ENCODE results near the gene TSPAN13. TPM values are rescaled to one million over a fixed set of nuclear protein-coding genes. Genes with fewer than 3 reads are reported as not detected.

Gene TSPAN13
- total RNA-seq, 1 experiment from 2014 or later, result 32.7 TPM

DNA sequence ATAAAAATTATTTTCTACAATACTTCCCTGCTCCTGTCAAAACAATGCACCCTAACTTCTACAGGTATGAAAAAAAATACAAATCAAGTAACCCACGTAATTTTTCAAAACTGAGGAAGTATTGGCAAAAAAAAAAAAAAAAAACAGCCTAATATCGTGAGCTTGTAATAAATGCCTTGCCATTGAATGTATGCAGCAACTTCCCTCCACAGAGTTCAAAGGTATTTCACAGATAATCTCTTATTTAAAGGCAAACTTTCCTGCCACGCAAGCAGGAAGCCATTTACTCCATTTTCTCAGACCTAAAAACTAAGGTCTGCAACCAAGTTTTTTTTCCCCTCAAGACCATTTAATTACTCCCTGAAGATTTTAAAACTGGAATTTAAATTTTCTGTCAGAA lies 51.9 kb downstream of the TSPAN13 start:
- H3K36me3 Mint-ChIP-seq, result no peaks in the 10 kb centered on the region
- CTCF ChIA-PET, result no interaction called here
- no peak for DNase-seq (ENCODE audit: low spot score)
- no peaks in the 10 kb centered on the region for H3K9me3 Mint-ChIP-seq
- POLR2A ChIA-PET, result no interaction called here
- H3K4me3 Mint-ChIP-seq, result no peak overlapping the region
- ATAC-seq, result no peak
- TF ChIP-seq, protein P1, sequence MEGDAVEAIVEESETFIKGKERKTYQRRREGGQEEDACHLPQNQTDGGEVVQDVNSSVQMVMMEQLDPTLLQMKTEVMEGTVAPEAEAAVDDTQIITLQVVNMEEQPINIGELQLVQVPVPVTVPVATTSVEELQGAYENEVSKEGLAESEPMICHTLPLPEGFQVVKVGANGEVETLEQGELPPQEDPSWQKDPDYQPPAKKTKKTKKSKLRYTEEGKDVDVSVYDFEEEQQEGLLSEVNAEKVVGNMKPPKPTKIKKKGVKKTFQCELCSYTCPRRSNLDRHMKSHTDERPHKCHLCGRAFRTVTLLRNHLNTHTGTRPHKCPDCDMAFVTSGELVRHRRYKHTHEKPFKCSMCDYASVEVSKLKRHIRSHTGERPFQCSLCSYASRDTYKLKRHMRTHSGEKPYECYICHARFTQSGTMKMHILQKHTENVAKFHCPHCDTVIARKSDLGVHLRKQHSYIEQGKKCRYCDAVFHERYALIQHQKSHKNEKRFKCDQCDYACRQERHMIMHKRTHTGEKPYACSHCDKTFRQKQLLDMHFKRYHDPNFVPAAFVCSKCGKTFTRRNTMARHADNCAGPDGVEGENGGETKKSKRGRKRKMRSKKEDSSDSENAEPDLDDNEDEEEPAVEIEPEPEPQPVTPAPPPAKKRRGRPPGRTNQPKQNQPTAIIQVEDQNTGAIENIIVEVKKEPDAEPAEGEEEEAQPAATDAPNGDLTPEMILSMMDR (IDR thresholded peaks at IDR 0.05), result no peak
- no peak for TF ChIP-seq ETV6 (CRISPR knock-in tag; IDR thresholded peaks at IDR 0.05)
- H3K27ac Mint-ChIP-seq, result no peak overlapping the region
- H3K27me3 Mint-ChIP-seq (ENCODE audit: low read depth), result no peaks in the 10 kb centered on the region
- H3K4me1 Mint-ChIP-seq, result peaks cover 18% of the 10 kb centered on the region

DNA sequence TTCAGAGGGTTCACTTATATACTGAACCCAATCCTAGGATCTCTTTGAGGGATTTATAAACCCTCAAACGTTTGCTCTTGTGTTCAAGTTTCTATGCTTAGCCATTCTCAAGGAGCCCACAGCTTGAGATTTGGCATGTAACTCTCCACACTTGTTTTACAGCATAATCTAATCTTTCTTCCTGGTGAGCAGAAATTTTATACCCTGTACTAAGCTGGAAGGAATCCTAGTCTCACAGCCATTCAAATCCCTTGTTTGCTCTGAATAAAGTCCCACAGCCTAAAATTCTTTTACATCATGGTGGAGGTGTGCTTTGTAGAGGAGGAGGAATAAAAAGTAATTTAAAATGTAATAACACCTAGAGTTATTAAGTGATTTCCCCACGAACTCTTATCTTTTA lies 56.6 kb downstream of the TSPAN13 start:
- TF ChIP-seq JUN (CRISPR knock-in tag; IDR thresholded peaks at IDR 0.05) (no peak), NR2C2 (CRISPR knock-in tag; IDR thresholded peaks at IDR 0.05) (no peak), RORB (CRISPR knock-in tag; IDR thresholded peaks at IDR 0.05) (no peak), ESRRA (CRISPR knock-in tag; IDR thresholded peaks at IDR 0.05; ENCODE audit: borderline replicate concordance) (no peak), FOXK1 (CRISPR knock-in tag; IDR thresholded peaks at IDR 0.05) (no peak), ZNF263 (CRISPR knock-in tag; IDR thresholded peaks at IDR 0.05; ENCODE audit: low read depth) (no peak), HMGA2 (CRISPR knock-in tag; IDR thresholded peaks at IDR 0.05) (no peak)
- TF ChIP-seq, protein P2, sequence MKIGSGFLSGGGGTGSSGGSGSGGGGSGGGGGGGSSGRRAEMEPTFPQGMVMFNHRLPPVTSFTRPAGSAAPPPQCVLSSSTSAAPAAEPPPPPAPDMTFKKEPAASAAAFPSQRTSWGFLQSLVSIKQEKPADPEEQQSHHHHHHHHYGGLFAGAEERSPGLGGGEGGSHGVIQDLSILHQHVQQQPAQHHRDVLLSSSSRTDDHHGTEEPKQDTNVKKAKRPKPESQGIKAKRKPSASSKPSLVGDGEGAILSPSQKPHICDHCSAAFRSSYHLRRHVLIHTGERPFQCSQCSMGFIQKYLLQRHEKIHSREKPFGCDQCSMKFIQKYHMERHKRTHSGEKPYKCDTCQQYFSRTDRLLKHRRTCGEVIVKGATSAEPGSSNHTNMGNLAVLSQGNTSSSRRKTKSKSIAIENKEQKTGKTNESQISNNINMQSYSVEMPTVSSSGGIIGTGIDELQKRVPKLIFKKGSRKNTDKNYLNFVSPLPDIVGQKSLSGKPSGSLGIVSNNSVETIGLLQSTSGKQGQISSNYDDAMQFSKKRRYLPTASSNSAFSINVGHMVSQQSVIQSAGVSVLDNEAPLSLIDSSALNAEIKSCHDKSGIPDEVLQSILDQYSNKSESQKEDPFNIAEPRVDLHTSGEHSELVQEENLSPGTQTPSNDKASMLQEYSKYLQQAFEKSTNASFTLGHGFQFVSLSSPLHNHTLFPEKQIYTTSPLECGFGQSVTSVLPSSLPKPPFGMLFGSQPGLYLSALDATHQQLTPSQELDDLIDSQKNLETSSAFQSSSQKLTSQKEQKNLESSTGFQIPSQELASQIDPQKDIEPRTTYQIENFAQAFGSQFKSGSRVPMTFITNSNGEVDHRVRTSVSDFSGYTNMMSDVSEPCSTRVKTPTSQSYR (CRISPR knock-in tag; IDR thresholded peaks at IDR 0.05), result no peak
- Mint-ChIP-seq H3K9me3 (no peaks in the 10 kb centered on the region), H3K27ac (no peak overlapping the region), H3K36me3 (no peaks in the 10 kb centered on the region), H3K4me3 (no peak overlapping the region), H3K27me3 (ENCODE audit: low read depth) (no peaks in the 10 kb centered on the region), H3K4me1 (peaks cover 6% of the 10 kb centered on the region)
- ATAC-seq, result no peak
- POLR2A ChIA-PET, result no interaction called here
- no peak for DNase-seq (ENCODE audit: low spot score)
- CTCF ChIA-PET, result no interaction called here

DNA sequence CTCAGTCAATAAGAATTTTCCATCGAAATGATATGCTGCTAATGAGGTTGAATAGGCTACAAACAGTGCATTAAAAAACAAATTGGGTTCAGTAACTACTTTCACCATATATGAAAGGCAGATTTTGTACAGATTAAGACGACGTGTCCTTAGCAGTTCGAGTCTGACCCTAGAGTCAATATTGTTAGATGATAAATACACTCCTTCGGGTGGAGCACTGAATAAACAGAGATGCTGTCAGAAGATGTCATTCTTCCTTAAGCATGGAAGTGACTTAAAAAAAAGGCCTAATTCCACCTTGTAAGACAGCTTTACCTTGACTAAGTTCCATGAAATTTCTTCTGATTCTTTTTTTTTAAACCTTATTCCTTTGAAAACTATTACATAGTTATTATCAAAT lies 57.0 kb downstream of the TSPAN13 start:
- ATAC-seq (no peak), DNase-seq (ENCODE audit: low spot score) (no peak)
- ChIA-PET POLR2A (no interaction called here), CTCF (no interaction called here)
- Mint-ChIP-seq H3K27ac (no peak overlapping the region), H3K9me3 (no peaks in the 10 kb centered on the region), H3K4me1 (peaks cover 1% of the 10 kb centered on the region; the same call in 1 of the 2 replicates), H3K27me3 (ENCODE audit: low read depth) (no peaks in the 10 kb centered on the region), H3K4me3 (no peak overlapping the region), H3K36me3 (no peaks in the 10 kb centered on the region)
- TF ChIP-seq CREB1 (CRISPR knock-in tag; IDR thresholded peaks at IDR 0.05) (no peak), ZNF416 (CRISPR knock-in tag; IDR thresholded peaks at IDR 0.05) (no peak), ZNF423 (CRISPR knock-in tag; IDR thresholded peaks at IDR 0.05) (no peak)
- TF ChIP-seq, protein P3, sequence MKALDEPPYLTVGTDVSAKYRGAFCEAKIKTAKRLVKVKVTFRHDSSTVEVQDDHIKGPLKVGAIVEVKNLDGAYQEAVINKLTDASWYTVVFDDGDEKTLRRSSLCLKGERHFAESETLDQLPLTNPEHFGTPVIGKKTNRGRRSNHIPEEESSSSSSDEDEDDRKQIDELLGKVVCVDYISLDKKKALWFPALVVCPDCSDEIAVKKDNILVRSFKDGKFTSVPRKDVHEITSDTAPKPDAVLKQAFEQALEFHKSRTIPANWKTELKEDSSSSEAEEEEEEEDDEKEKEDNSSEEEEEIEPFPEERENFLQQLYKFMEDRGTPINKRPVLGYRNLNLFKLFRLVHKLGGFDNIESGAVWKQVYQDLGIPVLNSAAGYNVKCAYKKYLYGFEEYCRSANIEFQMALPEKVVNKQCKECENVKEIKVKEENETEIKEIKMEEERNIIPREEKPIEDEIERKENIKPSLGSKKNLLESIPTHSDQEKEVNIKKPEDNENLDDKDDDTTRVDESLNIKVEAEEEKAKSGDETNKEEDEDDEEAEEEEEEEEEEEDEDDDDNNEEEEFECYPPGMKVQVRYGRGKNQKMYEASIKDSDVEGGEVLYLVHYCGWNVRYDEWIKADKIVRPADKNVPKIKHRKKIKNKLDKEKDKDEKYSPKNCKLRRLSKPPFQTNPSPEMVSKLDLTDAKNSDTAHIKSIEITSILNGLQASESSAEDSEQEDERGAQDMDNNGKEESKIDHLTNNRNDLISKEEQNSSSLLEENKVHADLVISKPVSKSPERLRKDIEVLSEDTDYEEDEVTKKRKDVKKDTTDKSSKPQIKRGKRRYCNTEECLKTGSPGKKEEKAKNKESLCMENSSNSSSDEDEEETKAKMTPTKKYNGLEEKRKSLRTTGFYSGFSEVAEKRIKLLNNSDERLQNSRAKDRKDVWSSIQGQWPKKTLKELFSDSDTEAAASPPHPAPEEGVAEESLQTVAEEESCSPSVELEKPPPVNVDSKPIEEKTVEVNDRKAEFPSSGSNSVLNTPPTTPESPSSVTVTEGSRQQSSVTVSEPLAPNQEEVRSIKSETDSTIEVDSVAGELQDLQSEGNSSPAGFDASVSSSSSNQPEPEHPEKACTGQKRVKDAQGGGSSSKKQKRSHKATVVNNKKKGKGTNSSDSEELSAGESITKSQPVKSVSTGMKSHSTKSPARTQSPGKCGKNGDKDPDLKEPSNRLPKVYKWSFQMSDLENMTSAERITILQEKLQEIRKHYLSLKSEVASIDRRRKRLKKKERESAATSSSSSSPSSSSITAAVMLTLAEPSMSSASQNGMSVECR (CRISPR knock-in tag; IDR thresholded peaks at IDR 0.05; ENCODE audit: borderline replicate concordance), result no peak

Measured in WTC11 (cell line).